Hippocampal formation (tissue), 2 donors: ENCODE data around the gene MAX.

ENCODE experiments used
- DNase-seq, 2 donors: peaks; one replicate each; lab custom pipeline; 2025; lab: John Stamatoyannopoulos, UW

The MAX gene

GRCh38 chr14:65073605-65074201 is 28.6 kb downstream of the MAX start:
- no peak for DNase-seq

- no peak for DNase-seq
Measured at GRCh38 chr14:65072937-65073336, 29.4 kb downstream of the MAX start.

- DNase-seq = no peak
Measured at GRCh38 chr14:65072256-65072655, 30.1 kb downstream of the MAX start.

GRCh38 chr14:65071544-65071943 is 30.8 kb downstream of the MAX start:
- no peak for DNase-seq

- no peak for DNase-seq
Measured at GRCh38 chr14:65070471-65070976, 31.8 kb downstream of the MAX start.

- no peak for DNase-seq
Measured at GRCh38 chr14:65069874-65070413, 32.4 kb downstream of the MAX start.

- DNase-seq = no peak
Measured at GRCh38 chr14:65065719-65066118, 36.6 kb downstream of the MAX start.

GRCh38 chr14:65062096-65063075 is 39.9 kb downstream of the MAX start:
- no peak for DNase-seq

GRCh38 chr14:65057695-65058094 is 44.6 kb downstream of the MAX start:
- DNase-seq = no peak

- peak in 1 of 2 donors; percentile 24 for DNase-seq
Measured at GRCh38 chr14:65054471-65055085, 47.7 kb downstream of the MAX start.

- DNase-seq = no peak
Measured at GRCh38 chr14:65053466-65053865, 48.9 kb downstream of the MAX start.

- no peak for DNase-seq
Measured at GRCh38 chr14:65052832-65053231, 49.5 kb downstream of the MAX start.

- no peak for DNase-seq
Measured at GRCh38 chr14:65045709-65046108, 56.6 kb downstream of the MAX start.

- DNase-seq = no peak
Measured at GRCh38 chr14:65045006-65045405, 57.3 kb downstream of the MAX start.

GRCh38 chr14:65044596-65044959 is 57.7 kb downstream of the MAX start:
- DNase-seq = peak; percentile 15 to 33

GRCh38 chr14:65043893-65044595 is 58.3 kb downstream of the MAX start:
- DNase-seq = no peak

- no peak for DNase-seq
Measured at GRCh38 chr14:65042731-65043372, 59.5 kb downstream of the MAX start.

- no peak for DNase-seq
Measured at GRCh38 chr14:65042296-65042695, 60.0 kb downstream of the MAX start.

- no peak for DNase-seq
Measured at GRCh38 chr14:65041434-65041915, 60.8 kb downstream of the MAX start.

- DNase-seq = no peak
Measured at GRCh38 chr14:65040666-65041433, 61.5 kb downstream of the MAX start.
